Central memory CD8-positive, alpha-beta T cell (primary cell): ENCODE data around the gene DNTT.
"Not testable (repeated sequence)": the region's sequence is repeated elsewhere in the genome, so short reads cannot be mapped to it uniquely, and the experiment has no call there.

Experiments
- ATAC-seq: fragments of 150-1000 bp; cut with Tn5 transposase; replicated peaks from 2 replicates; pipeline ENCODE4 v1.10.0; 2022; ENCODE audit warnings: mild to moderate bottlenecking, moderate FRiP score, moderate number of reproducible peaks; ENCODE audit not compliant: poor library complexity, severe bottlenecking; ENCODE audit errors: extremely low read depth
- DNase-seq, 2 donors: peaks; one replicate each; pipeline ENCODE4 v3.0.0; 2021; ENCODE audit warnings: low spot score in 2 of 2
- H3K27ac Mint-ChIP-seq: one replicate; pipeline ENCODE4 v1.8.0; 2022; ENCODE audit warnings: low read depth, mild to moderate bottlenecking, moderate library complexity, mixed read lengths
- H3K27me3 Mint-ChIP-seq: one replicate; pipeline ENCODE4 v1.8.0; 2022; ENCODE audit warnings: mixed read lengths
- H3K36me3 Mint-ChIP-seq: one replicate; pipeline ENCODE4 v1.8.0; 2022; ENCODE audit warnings: mild to moderate bottlenecking, moderate library complexity, mixed read lengths; ENCODE audit not compliant: insufficient read depth
- H3K4me1 Mint-ChIP-seq: one replicate; pipeline ENCODE4 v1.8.0; 2022; ENCODE audit warnings: mixed read lengths
- H3K4me3 Mint-ChIP-seq: one replicate; pipeline ENCODE4 v1.8.0; 2022; ENCODE audit warnings: mild to moderate bottlenecking, moderate library complexity, mixed read lengths
- H3K9me3 Mint-ChIP-seq: one replicate; pipeline ENCODE4 v1.8.0; 2022; ENCODE audit warnings: mixed read lengths

The DNTT gene

DNA sequence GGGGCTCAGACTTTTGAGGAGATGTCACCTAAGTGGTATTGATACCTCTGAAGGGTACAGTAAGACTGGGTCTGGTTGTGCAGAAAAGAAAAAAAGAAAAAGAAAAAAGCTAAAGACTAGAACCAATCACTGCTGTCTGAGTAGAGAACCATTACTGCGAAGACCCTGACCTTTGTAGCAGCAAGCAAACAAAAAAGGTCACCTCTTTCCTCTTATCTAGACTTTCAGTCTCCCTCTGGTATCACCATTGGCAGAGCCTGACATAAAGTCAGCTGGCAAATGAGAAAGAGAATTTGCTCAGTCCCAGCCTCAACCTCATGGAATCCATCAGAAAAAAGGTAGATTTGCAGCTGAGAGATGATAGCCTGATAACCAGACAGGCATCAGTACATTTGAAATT, 2.6 kb upstream of the DNTT start:
- Mint-ChIP-seq H3K9me3 (no peaks in the 10 kb centered on the region), H3K4me3 (no peak overlapping the region), H3K27ac (no peak overlapping the region), H3K27me3 (peaks cover 89% of the 10 kb centered on the region), H3K36me3 (no peaks in the 10 kb centered on the region), H3K4me1 (no peaks in the 10 kb centered on the region)
- no peak for ATAC-seq
- DNase-seq = no peak

DNA sequence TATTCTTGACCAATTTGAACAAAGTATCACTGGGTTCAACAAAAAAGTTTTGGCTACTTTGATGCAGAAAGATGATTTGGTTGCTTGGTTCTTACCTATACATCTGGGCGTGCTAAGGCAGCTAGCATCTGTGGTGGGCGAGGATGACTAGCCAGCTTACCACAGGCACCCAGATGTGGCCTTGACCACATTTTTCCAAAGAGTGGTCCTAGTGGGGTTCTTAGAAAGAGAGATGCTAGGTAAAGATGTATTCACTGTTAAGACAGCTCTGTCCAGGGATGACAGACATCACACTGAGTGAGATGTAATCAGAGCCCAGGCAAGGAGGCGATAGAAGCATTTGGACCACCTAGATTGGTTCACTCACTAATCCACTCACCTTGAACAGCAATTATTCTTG, 785 bp downstream of the DNTT start:
- no peaks in the 10 kb centered on the region for H3K9me3 Mint-ChIP-seq
- peaks cover 72% of the 10 kb centered on the region for H3K27me3 Mint-ChIP-seq
- no peaks in the 10 kb centered on the region for H3K4me1 Mint-ChIP-seq
- H3K4me3 Mint-ChIP-seq = no peak overlapping the region
- no peak for ATAC-seq
- no peaks in the 10 kb centered on the region for H3K36me3 Mint-ChIP-seq
- no peak for DNase-seq
- H3K27ac Mint-ChIP-seq = no peak overlapping the region

DNA sequence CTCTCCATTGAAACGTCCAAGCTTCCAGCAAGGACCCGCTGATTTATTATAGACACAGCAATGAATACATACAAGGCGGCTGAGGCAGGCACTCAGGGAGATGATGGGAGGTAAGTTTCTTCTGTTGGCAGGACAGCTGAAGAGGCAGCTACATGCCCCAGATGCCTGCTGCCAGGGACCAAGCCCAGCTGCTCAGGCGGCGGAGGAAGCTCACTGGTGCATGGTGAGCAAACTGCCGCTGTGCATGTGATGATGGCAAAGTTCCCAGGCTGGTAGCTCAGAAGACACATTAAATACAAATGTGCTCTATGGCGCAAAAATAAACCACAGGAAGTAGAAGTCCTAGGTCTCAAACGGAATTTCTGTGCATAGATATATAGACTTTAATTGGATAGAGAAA, 2.3 kb downstream of the DNTT start:
- Mint-ChIP-seq H3K9me3 (no peaks in the 10 kb centered on the region), H3K27me3 (peaks cover 57% of the 10 kb centered on the region), H3K4me3 (no peak overlapping the region), H3K36me3 (no peaks in the 10 kb centered on the region), H3K4me1 (no peaks in the 10 kb centered on the region), H3K27ac (no peak overlapping the region)
- DNase-seq (no peak), ATAC-seq (no peak)

GRCh38 chr10:96308854-96309253, 4.6 kb downstream of the DNTT start:
- H3K4me1 Mint-ChIP-seq, H3K36me3 Mint-ChIP-seq: not testable (repeated sequence)
- peaks cover 44% of the 10 kb centered on the region for H3K27me3 Mint-ChIP-seq

DNA sequence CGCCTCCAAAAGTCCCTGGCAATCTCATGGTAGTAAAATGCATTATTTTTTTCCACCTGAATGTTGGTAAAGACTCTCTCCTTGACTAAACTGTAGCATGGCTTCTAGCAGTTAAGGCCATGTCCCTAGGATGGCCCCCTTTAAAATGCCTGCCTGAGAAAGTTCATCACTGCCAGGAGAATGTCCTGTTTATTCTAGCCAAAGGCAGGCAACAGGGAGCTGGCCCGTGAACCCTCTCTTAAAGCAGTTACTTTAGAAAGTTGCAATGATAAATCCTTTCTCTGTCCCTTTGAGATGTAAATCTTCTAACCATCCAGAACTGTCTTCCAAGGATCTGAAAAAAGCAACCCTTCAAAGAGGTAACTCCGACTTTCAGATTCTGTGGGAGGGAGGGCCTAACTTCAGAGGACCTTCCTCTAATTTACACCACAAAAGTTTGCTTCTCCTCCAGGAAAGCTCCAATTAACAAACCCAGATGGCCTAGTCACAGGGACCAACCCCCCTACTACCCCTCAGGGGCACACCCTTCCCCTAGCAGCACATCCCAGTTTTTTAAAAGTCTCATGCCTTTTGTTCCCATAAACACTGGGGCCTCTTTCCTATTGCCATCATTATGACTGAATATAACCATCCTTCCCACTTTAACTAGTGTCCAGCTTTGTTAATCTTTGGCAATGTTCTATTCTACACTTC, 5.5 kb downstream of the DNTT start:
- H3K4me3 Mint-ChIP-seq = no peak overlapping the region
- no peaks in the 10 kb centered on the region for H3K4me1 Mint-ChIP-seq
- no peak for ATAC-seq
- H3K36me3 Mint-ChIP-seq = no peaks in the 10 kb centered on the region
- DNase-seq = no peak
- peaks cover 43% of the 10 kb centered on the region for H3K27me3 Mint-ChIP-seq
- H3K9me3 Mint-ChIP-seq = no peaks in the 10 kb centered on the region
- no peak overlapping the region for H3K27ac Mint-ChIP-seq

More at GRCh38 chr10:96308854-96309253, 4.6 kb downstream of the DNTT start:
- not testable (repeated sequence) for H3K9me3 Mint-ChIP-seq, H3K27ac Mint-ChIP-seq, H3K4me3 Mint-ChIP-seq, ATAC-seq, DNase-seq

DNA sequence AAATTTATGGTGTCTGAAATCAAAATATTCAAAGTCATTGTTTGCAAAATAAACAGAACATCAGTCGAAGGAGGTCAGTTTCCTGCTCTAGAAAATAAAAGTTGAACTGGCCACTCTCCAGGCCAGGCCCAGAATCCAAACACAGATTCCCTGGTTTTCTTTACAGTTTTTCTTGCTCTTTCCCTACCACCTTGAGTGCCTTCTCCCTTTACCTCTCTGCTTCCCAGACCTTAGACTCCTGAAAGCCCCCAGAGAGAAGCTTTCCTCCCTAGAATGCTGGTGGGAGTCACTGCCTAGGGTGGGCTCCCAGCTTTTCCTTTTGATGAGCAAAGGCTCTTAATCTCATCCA, 6.1 kb downstream of the DNTT start:
- H3K27me3 Mint-ChIP-seq = peaks cover 45% of the 10 kb centered on the region
- no peak for ATAC-seq

GRCh38 chr10:96311180-96311715, 7.0 kb downstream of the DNTT start:
- Mint-ChIP-seq H3K27ac (no peak overlapping the region), H3K27me3 (peaks cover 52% of the 10 kb centered on the region), H3K36me3 (no peaks in the 10 kb centered on the region), H3K4me1 (no peaks in the 10 kb centered on the region), H3K9me3 (no peaks in the 10 kb centered on the region), H3K4me3 (no peak overlapping the region)
- no peak for DNase-seq
- no peak for ATAC-seq

More for the DNA sequence above, 6.1 kb downstream of the DNTT start:
- Mint-ChIP-seq H3K36me3 (no peaks in the 10 kb centered on the region), H3K27ac (no peak overlapping the region), H3K4me1 (no peaks in the 10 kb centered on the region), H3K4me3 (no peak overlapping the region), H3K9me3 (no peaks in the 10 kb centered on the region)
- DNase-seq = no peak

- no peak overlapping the region for H3K4me3 Mint-ChIP-seq
- peaks cover 47% of the 10 kb centered on the region for H3K27me3 Mint-ChIP-seq
- H3K9me3 Mint-ChIP-seq = no peaks in the 10 kb centered on the region
- H3K27ac Mint-ChIP-seq = no peak overlapping the region
- ATAC-seq = no peak
- DNase-seq = no peak
- H3K36me3 Mint-ChIP-seq = no peaks in the 10 kb centered on the region
- H3K4me1 Mint-ChIP-seq = no peaks in the 10 kb centered on the region
These were observed 9.1 kb downstream of the DNTT start for GRCh38 chr10:96313344-96313743.

- Mint-ChIP-seq H3K4me1 (no peaks in the 10 kb centered on the region), H3K27me3 (peaks cover 73% of the 10 kb centered on the region), H3K36me3 (no peaks in the 10 kb centered on the region), H3K4me3 (no peak overlapping the region), H3K27ac (no peak overlapping the region), H3K9me3 (no peaks in the 10 kb centered on the region)
- ATAC-seq = no peak
- DNase-seq = no peak
These were observed 13.0 kb downstream of the DNTT start for GRCh38 chr10:96317067-96317833.

DNA sequence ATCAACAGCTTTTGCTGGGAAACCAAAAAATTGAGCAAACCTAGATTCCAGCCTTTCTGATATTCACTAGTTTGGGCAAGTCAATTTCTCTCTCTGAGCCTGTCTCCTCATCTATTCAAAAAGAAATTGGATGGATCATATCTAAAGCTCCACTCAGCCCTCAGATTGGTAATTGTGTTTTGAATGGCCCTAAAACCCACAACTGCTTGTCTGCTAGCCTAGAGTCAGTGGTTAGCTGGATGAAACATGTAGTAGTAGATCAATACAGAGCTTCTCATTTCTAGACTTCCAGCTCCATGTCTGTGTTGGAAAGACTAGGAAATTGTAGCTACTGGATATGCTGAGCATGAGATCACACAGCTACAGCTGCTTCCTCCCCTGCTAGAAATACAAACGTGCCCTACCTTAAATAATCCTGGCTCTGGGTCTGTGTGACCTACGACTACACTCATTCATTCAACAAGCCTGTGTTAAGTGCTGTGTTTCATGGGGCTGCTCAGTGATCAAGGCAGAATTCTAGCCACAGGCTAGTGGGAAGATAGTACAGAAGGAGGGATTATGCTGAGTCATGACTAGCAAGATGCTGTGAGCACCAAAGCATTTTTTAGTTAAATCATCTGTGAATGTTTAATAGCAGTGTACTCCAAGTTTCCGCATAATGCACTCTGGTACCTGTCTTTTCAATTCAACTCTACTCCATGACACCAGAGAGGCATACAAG, 15.7 kb downstream of the DNTT start:
- H3K27me3 Mint-ChIP-seq = peaks cover 56% of the 10 kb centered on the region
- no peaks in the 10 kb centered on the region for H3K9me3 Mint-ChIP-seq
- no peaks in the 10 kb centered on the region for H3K36me3 Mint-ChIP-seq
- no peak for DNase-seq
- ATAC-seq = no peak
- H3K27ac Mint-ChIP-seq = no peak overlapping the region
- no peaks in the 10 kb centered on the region for H3K4me1 Mint-ChIP-seq
- no peak overlapping the region for H3K4me3 Mint-ChIP-seq

DNA sequence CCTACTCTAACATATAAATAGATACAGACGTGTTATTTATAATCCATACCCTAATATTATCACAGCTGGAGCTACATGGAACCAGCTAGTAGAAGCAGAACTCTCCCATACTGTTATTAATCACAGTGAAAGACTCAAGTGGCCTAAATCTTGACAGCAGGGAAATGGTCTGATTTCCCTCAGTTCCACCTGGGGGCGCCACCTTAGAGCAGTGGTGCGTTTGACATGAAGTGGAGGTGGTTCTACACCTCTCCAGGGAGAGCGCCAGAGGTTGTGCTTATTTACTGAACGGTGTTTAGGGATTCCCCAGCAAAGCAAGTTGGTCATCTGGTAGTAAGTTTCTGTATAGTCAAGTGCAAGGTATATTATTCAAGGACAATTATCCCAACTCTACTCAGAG, 17.6 kb downstream of the DNTT start:
- no peaks in the 10 kb centered on the region for H3K9me3 Mint-ChIP-seq
- ATAC-seq = no peak
- H3K27ac Mint-ChIP-seq = no peak overlapping the region
- no peaks in the 10 kb centered on the region for H3K36me3 Mint-ChIP-seq
- DNase-seq = no peak
- no peak overlapping the region for H3K4me3 Mint-ChIP-seq
- H3K4me1 Mint-ChIP-seq = no peaks in the 10 kb centered on the region
- H3K27me3 Mint-ChIP-seq = peaks cover 37% of the 10 kb centered on the region

GRCh38 chr10:96322275-96322674, 18.0 kb downstream of the DNTT start:
- H3K4me1 Mint-ChIP-seq = no peaks in the 10 kb centered on the region
- no peak overlapping the region for H3K4me3 Mint-ChIP-seq
- H3K36me3 Mint-ChIP-seq = no peaks in the 10 kb centered on the region
- no peak overlapping the region for H3K27ac Mint-ChIP-seq
- H3K27me3 Mint-ChIP-seq = peaks cover 33% of the 10 kb centered on the region
- no peak for ATAC-seq
- DNase-seq = no peak
- H3K9me3 Mint-ChIP-seq = no peaks in the 10 kb centered on the region
